Central memory CD8-positive, alpha-beta T cell (primary cell): ENCODE data around the gene BDP1.
"Not testable (repeated sequence)": the region's sequence is repeated elsewhere in the genome, so short reads cannot be mapped to it uniquely, and the experiment has no call there.

Experiments used
- ATAC-seq: fragments of 150-1000 bp; cut with Tn5 transposase; replicated peaks from 2 replicates; pipeline ENCODE4 v1.10.0; 2022; ENCODE audit warnings: mild to moderate bottlenecking, moderate FRiP score, moderate number of reproducible peaks; ENCODE audit not compliant: poor library complexity, severe bottlenecking; ENCODE audit errors: extremely low read depth
- DNase-seq, 2 donors: peaks; one replicate each; pipeline ENCODE4 v3.0.0; 2021; ENCODE audit warnings: low spot score in 2 of 2
- H3K27ac Mint-ChIP-seq: one replicate; pipeline ENCODE4 v1.8.0; 2022; ENCODE audit warnings: low read depth, mild to moderate bottlenecking, moderate library complexity, mixed read lengths
- H3K27me3 Mint-ChIP-seq: one replicate; pipeline ENCODE4 v1.8.0; 2022; ENCODE audit warnings: mixed read lengths
- H3K36me3 Mint-ChIP-seq: one replicate; pipeline ENCODE4 v1.8.0; 2022; ENCODE audit warnings: mild to moderate bottlenecking, moderate library complexity, mixed read lengths; ENCODE audit not compliant: insufficient read depth
- H3K4me1 Mint-ChIP-seq: one replicate; pipeline ENCODE4 v1.8.0; 2022; ENCODE audit warnings: mixed read lengths
- H3K4me3 Mint-ChIP-seq: one replicate; pipeline ENCODE4 v1.8.0; 2022; ENCODE audit warnings: mild to moderate bottlenecking, moderate library complexity, mixed read lengths
- H3K9me3 Mint-ChIP-seq: one replicate; pipeline ENCODE4 v1.8.0; 2022; ENCODE audit warnings: mixed read lengths

Gene BDP1

GRCh38 chr5:71483355-71483754 is 27.9 kb downstream of the BDP1 start:
- Mint-ChIP-seq H3K4me3 (no peak overlapping the region), H3K4me1 (peaks cover 28% of the 10 kb centered on the region), H3K36me3 (peaks cover 52% of the 10 kb centered on the region), H3K27me3 (no peaks in the 10 kb centered on the region), H3K9me3 (no peaks in the 10 kb centered on the region), H3K27ac (peak overlapping the region; percentile 39)
- ATAC-seq (no peak), DNase-seq (no peak)

- H3K36me3 Mint-ChIP-seq: peaks cover 81% of the 10 kb centered on the region
- ATAC-seq: no peak
- no peaks in the 10 kb centered on the region for H3K27me3 Mint-ChIP-seq
- no peak for DNase-seq
- H3K9me3 Mint-ChIP-seq: no peaks in the 10 kb centered on the region
- no peak overlapping the region for H3K27ac Mint-ChIP-seq
- no peak overlapping the region for H3K4me3 Mint-ChIP-seq
- H3K4me1 Mint-ChIP-seq: no peaks in the 10 kb centered on the region
Observed at GRCh38 chr5:71492817-71493615, 37.6 kb downstream of the BDP1 start.

- not testable (repeated sequence) for H3K27ac Mint-ChIP-seq, H3K4me3 Mint-ChIP-seq, DNase-seq, H3K9me3 Mint-ChIP-seq, H3K27me3 Mint-ChIP-seq, ATAC-seq, H3K4me1 Mint-ChIP-seq
- H3K36me3 Mint-ChIP-seq: peaks cover 81% of the 10 kb centered on the region
Observed at GRCh38 chr5:71494202-71494601, 38.8 kb downstream of the BDP1 start.

- not testable (repeated sequence) for H3K27me3 Mint-ChIP-seq, H3K4me1 Mint-ChIP-seq, DNase-seq, H3K27ac Mint-ChIP-seq, H3K9me3 Mint-ChIP-seq, ATAC-seq, H3K4me3 Mint-ChIP-seq
- peaks cover 78% of the 10 kb centered on the region for H3K36me3 Mint-ChIP-seq
Observed at GRCh38 chr5:71498756-71499155, 43.3 kb downstream of the BDP1 start.

- peaks cover 68% of the 10 kb centered on the region for H3K36me3 Mint-ChIP-seq
- no peak overlapping the region for H3K4me3 Mint-ChIP-seq
- H3K4me1 Mint-ChIP-seq: no peaks in the 10 kb centered on the region
- no peaks in the 10 kb centered on the region for H3K27me3 Mint-ChIP-seq
- H3K9me3 Mint-ChIP-seq: no peaks in the 10 kb centered on the region
- no peak overlapping the region for H3K27ac Mint-ChIP-seq
- no peak for DNase-seq
- ATAC-seq: no peak
Observed at GRCh38 chr5:71503536-71503935, 48.1 kb downstream of the BDP1 start.

GRCh38 chr5:71522151-71522550 is 66.7 kb downstream of the BDP1 start:
- Mint-ChIP-seq H3K36me3 (peaks cover 60% of the 10 kb centered on the region), H3K27me3 (no peaks in the 10 kb centered on the region), H3K9me3 (no peaks in the 10 kb centered on the region), H3K27ac (no peak overlapping the region), H3K4me1 (no peaks in the 10 kb centered on the region), H3K4me3 (no peak overlapping the region)
- ATAC-seq (no peak), DNase-seq (no peak)

- DNase-seq, H3K4me1 Mint-ChIP-seq, H3K27ac Mint-ChIP-seq, ATAC-seq, H3K4me3 Mint-ChIP-seq, H3K9me3 Mint-ChIP-seq, H3K27me3 Mint-ChIP-seq: not testable (repeated sequence)
- peaks cover 44% of the 10 kb centered on the region for H3K36me3 Mint-ChIP-seq
Observed at GRCh38 chr5:71525611-71526010, 70.2 kb downstream of the BDP1 start.

GRCh38 chr5:71528206-71528605 is 72.8 kb downstream of the BDP1 start:
- H3K4me3 Mint-ChIP-seq: no peak overlapping the region
- ATAC-seq: no peak
- H3K36me3 Mint-ChIP-seq: peaks cover 26% of the 10 kb centered on the region

GRCh38 chr5:71529682-71530081 is 74.2 kb downstream of the BDP1 start:
- no peak for ATAC-seq
- DNase-seq: no peak
- H3K4me3 Mint-ChIP-seq: no peak overlapping the region
- no peak overlapping the region for H3K27ac Mint-ChIP-seq
- no peaks in the 10 kb centered on the region for H3K9me3 Mint-ChIP-seq
- peaks cover 22% of the 10 kb centered on the region for H3K36me3 Mint-ChIP-seq
- H3K27me3 Mint-ChIP-seq: no peaks in the 10 kb centered on the region
- H3K4me1 Mint-ChIP-seq: peaks cover 11% of the 10 kb centered on the region

More at GRCh38 chr5:71528206-71528605, 72.8 kb downstream of the BDP1 start:
- no peak for DNase-seq
- Mint-ChIP-seq H3K27ac (no peak overlapping the region), H3K4me1 (no peaks in the 10 kb centered on the region), H3K9me3 (no peaks in the 10 kb centered on the region), H3K27me3 (no peaks in the 10 kb centered on the region)

GRCh38 chr5:71533142-71533541 is 77.7 kb downstream of the BDP1 start:
- no peaks in the 10 kb centered on the region for H3K27me3 Mint-ChIP-seq
- peak overlapping the region; percentile 49 for H3K27ac Mint-ChIP-seq

GRCh38 chr5:71533615-71534014 is 78.2 kb downstream of the BDP1 start:
- Mint-ChIP-seq H3K27ac (peak overlapping the region; percentile 49), H3K36me3 (peaks cover 24% of the 10 kb centered on the region), H3K4me1 (peaks cover 21% of the 10 kb centered on the region), H3K27me3 (no peaks in the 10 kb centered on the region), H3K9me3 (no peaks in the 10 kb centered on the region), H3K4me3 (no peak overlapping the region)
- DNase-seq (no peak), ATAC-seq (peak; percentile 68)

More at GRCh38 chr5:71533142-71533541, 77.7 kb downstream of the BDP1 start:
- peaks cover 23% of the 10 kb centered on the region for H3K36me3 Mint-ChIP-seq
- peaks cover 19% of the 10 kb centered on the region for H3K4me1 Mint-ChIP-seq
- DNase-seq (no peak), ATAC-seq (no peak)
- H3K4me3 Mint-ChIP-seq: no peak overlapping the region
- no peaks in the 10 kb centered on the region for H3K9me3 Mint-ChIP-seq

- Mint-ChIP-seq H3K9me3 (no peaks in the 10 kb centered on the region), H3K36me3 (peaks cover 39% of the 10 kb centered on the region), H3K27ac (peak overlapping the region; percentile 82), H3K27me3 (no peaks in the 10 kb centered on the region), H3K4me1 (peaks cover 21% of the 10 kb centered on the region), H3K4me3 (no peak overlapping the region)
- ATAC-seq (no peak), DNase-seq (no peak)
Observed at GRCh38 chr5:71537687-71538086, 82.2 kb downstream of the BDP1 start.

- peaks cover 50% of the 10 kb centered on the region for H3K36me3 Mint-ChIP-seq
- H3K27ac Mint-ChIP-seq, H3K4me1 Mint-ChIP-seq, DNase-seq, H3K27me3 Mint-ChIP-seq, H3K9me3 Mint-ChIP-seq, ATAC-seq, H3K4me3 Mint-ChIP-seq: not testable (repeated sequence)
Observed at GRCh38 chr5:71550885-71551284, 95.4 kb downstream of the BDP1 start.
